GM19455 (cell line): ENCODE data around the gene CCDC97.
A peak's percentile ranks its signal among the peaks of the same experiment; 100 is the strongest.

Source experiments
- ATAC-seq: cut with Tn5 transposase; IDR thresholded peaks from one replicate; pipeline ENCODE4 v1.9.1; 2021; ENCODE audit not compliant: unreplicated experiment

The CCDC97 gene

GRCh38 chr19:41297628-41298347 lies 12.2 kb upstream of the CCDC97 start:
- ATAC-seq = peak; percentile 67

DNA sequence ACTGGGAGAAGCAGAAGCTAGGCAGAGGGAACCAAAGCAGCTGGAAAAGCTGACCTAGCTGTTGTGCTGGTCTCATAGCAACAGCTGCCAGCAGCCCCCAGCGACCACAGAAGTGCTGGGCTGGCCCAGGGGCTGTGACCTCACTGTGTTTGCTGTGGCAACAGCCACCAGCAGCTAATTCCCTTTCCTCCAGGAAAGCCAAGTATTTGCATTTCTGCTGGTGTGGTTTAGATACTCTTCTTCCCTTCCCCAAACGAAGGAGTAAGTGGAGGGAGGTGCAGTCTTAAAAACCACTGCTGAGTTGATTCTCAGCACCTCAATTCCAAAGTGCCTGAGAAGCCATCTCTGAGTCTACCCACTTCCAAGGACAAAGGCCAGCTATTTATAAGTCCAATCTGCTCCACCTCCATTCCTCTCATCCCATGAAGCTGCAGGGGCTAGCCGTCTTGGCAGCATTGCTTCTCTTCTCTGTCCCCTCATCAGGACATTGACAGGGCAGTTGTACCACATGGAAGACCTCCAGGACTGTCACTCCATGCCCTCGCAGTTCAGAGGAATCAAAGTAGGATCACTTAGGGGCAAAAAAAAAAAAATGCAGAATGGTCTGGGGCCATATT lies 11.5 kb upstream of the CCDC97 start:
- no peak for ATAC-seq

DNA sequence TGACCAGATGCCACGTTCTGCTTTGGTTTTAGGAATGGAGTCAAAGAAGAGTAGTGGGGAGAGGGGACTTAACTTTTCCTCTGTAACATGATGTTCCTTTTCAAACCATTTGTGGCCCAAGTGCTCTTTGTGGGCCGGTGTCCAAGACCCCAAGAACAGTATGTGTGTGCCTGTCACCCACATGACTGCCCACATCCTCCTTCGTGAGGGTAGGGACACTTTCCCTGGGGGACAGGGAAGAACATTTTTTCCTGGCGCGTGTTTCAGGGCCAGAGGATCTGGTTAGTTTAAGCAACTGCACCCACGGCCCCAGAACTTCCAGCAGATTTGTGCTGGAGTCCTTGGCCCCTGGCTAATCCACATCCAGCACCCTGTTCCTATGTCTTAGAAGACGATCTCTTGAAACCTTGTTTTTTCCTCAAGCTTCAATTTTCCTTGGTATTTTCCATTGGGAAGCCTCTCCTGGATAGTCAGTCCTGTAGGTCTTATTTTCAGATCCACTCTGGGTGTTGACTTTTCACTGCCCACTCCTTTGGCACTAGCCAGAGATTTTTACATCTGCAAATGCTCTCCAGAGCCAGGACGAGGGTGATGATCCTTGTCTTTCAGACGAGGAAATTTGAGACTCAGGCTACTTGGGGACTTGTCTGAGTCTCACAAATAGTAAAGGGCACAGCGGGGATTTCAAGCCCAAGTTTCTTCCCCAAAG lies 10.8 kb upstream of the CCDC97 start:
- no peak for ATAC-seq

DNA sequence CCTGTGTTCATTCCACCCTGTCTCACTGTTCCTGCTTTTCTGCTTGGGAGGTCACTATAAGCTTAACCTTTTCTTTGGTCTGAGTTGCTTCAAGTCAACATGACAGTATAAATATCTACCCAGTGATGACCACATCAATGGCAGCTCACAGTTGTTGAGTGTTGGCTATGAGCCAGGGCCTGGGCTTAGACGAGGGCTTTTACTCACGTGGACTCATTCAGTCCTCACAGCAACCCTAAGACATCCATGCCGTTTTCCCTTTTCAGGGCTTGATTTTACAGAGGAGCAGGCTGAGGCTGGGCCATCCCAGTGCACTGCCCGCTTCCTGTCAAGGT lies 10.2 kb upstream of the CCDC97 start:
- no peak for ATAC-seq

DNA sequence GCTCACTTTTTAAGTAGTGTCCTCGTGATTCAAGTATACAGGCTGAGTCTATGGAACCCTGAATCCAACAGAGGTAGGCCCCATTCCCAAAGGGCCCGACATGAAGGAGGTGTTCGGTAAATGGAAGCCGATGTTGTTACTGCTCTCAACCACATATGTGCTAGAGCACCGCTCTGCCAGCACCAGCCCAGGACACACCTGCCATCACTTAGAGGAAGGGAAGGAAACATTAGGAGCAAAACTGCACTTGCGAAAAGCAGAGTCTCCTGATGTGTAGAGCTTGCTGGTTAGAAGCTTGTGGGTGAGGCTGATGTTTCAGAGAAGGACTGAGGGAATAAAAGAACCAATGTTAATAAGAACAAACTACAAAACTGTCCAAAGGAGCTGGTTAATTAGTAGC lies 9.4 kb upstream of the CCDC97 start:
- ATAC-seq = no peak

DNA sequence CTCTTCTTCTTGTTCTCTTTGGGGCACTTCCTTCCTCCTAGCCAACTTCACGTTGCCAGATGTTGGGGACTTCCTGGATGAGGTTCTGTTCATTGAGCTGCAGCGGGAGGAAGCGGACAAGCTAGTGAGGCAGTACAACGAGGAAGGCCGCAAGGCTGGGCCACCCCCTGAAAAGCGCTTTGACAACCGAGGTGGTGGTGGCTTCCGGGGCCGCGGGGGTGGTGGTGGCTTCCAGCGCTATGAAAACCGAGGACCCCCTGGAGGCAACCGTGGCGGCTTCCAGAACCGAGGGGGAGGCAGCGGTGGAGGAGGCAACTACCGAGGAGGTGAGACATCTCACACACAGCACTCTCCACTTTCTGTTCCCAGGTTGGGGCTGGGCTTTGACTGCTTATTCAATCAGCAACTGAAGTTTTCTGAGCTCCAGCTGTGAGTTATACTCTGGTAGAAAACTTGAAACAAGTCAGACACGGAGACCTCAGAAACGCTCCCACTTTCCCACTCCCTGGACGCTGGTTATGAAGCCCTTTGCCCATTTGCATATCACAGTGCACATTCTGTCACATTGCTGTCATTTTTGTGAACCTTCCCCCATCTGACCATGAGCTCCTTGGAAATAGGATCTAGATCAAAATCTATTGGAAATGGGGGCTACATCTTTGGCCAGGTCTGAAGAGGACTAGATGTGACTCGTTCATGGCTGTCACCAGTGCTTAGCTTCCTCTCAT lies 7.2 kb upstream of the CCDC97 start:
- no peak for ATAC-seq

DNA sequence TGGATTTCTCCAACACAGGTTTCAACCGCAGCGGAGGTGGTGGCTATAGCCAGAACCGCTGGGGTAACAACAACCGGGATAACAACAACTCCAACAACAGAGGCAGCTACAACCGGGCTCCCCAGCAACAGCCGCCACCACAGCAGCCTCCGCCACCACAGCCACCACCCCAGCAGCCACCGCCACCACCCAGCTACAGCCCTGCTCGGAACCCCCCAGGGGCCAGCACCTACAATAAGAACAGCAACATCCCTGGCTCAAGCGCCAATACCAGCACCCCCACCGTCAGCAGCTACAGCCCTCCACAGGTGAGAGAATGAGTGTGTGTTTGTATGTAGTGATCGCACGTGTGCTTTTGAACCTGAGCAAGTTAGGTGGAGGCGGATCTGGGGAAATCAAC lies 6.0 kb upstream of the CCDC97 start:
- ATAC-seq = no peak

DNA sequence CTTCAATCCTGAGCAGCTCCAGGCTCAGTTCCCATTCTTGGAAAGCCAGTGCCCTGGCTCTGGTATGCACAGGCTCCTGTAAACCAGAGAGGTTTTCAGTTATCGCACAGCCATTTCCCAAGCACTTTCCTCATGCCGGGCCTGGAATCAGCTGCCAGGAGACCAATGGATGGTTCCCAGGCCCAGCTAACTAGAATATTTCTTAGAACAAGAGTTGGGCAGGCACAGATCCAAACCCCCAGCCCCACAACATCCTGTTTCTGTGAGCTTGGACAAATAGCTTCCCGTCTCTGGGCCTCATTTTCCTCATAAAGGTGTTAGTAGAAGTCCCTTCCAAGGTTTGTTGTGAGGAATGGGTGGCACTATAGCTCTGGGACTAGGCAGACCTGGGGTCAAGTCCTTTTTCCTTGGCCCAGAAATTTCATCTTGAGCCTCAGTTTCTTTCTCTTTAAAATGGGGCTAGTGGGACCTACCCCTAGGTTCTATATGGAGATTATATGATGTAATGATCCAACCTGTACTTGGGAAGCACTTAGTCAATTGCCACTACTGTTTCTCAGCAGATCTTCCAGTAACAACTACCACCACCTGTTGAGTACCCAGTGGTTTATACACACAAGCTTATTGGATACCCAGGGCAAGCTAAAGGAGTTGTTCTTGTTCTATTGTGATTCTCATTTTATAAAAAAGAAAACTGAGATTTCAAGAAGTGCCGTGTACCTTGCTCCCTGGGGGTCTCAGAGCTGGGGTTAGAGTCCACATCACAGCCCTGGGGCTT lies 5.1 kb upstream of the CCDC97 start:
- no peak for ATAC-seq

- ATAC-seq = no peak
Observed at GRCh38 chr19:41305927-41306793, 3.8 kb upstream of the CCDC97 start.

DNA sequence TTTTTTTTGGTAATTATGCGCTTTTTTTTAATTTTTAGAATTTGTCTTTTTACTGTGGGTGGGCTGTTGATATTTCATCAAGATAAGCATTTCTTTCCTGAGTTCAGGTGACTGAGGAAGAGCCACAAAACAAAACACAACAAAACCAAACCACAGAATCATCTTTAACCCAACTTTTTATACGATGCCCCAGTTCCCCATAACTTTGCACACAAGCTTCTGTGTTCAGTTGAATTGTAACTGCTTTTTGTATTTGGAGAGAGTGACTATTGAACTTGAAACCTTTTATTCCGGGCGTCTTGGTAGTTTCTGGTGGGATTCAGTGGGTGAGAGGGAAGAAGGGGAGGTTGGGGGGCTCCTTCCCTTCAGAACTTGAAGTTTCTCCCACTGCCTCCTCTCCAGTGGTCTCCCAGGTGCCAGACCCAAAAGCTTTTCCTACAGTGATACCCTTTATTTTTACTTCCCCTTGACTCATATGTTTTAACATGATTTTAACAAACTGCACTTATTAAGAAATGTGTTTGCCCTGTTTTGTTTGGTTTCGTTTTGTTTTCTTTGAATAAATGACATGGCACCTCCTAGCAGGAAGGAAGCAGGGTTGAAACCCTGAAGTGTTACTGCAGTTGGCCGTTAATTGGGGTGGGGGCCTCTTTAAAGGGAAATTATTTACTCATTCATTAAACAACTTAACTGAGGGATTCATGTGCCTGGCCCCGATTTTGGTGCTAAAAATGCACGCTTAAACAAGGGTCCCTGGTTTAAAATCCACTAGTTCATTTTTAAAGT lies 2.7 kb upstream of the CCDC97 start:
- no peak for ATAC-seq

- no peak for ATAC-seq
Observed at GRCh38 chr19:41307954-41308449, 2.0 kb upstream of the CCDC97 start.

DNA sequence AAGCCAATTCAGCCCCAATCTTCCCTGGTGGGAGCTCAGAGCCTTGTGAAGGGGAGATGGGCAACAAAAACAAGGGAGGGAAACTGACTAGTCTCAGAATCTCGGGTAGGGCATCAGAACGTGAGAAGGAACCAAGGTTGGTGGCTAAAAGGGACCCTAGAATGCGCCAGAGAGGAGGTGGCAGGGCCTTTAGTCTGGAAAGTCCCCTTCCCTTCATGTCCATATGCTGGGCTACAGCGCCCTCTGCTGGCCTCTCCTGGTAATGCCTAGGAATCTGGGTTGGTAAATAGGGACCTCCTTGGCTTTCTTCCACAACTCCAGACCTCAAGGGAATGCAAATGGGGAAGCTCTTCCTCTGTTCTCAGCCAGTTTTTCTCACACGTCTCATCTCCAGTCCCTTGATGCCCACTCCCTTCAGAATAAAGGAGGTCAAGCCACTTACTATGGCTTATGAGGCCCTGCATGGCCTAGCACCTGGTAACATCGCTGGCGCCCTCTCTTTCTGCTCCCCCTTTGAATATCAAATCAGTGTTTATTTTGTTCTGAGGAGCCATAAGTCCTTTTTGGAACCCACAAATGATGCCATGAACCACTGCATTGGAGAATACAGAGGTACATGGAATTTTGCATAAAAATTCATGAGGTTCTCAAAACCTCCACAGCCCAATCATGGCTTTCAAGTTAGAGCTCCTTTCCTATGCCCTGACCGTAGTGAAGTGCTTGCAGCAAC lies 1.4 kb upstream of the CCDC97 start:
- ATAC-seq = peak; percentile 50

GRCh38 chr19:41309180-41310032 lies 566 bp upstream of the CCDC97 start:
- no peak for ATAC-seq

- no peak for ATAC-seq
Observed at GRCh38 chr19:41311072-41311471, 1.1 kb downstream of the CCDC97 start.

DNA sequence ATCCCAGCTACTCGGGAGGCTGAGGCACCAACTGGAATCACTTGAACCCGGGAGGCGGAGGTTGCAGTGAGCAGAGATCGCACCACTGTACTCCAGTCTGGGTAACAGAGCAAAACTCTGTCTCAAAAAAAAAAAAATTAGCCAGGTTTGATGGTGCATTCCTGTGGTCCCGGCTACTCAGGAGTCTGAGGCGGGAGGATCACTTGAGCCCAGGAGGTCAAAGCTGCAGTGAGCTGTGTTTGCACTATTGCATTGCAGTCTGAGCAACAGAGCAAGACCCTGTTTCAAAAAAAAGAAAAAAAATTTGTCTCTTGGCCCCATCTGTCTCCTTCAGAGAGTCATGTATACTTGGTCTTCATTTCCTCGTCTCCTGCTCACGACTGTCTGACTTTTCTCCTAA lies 1.6 kb downstream of the CCDC97 start:
- ATAC-seq = no peak

DNA sequence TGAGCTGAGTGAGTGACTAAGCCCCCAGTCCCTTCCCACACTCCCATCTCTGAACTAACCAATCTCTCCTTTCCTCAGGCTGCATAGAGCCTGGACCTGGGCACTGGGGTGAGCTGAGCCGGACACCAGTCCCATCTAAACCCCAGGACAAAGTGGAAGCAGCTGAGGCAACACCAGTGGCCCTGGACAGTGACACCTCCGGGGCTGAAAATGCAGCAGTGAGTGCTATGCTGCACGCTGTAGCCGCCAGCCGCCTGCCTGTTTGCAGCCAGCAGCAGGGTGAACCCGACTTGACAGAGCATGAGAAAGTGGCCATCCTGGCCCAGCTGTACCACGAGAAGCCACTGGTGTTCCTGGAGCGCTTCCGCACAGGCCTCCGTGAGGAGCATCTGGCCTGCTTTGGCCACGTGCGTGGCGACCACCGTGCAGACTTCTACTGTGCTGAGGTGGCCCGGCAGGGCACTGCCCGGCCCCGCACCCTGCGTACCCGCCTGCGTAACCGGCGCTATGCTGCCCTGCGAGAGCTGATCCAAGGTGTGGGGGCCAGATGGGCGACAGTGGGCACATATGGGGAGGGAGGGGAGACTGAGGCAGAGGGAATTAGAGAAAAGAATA lies 6.4 kb downstream of the CCDC97 start:
- ATAC-seq = no peak
